WTC11 (cell line): Measurements from ENCODE around the gene TCERG1. TPM values are rescaled to one million over a fixed set of nuclear protein-coding genes. Genes with fewer than 3 reads are reported as not detected.

Source experiments
- ATAC-seq: fragments of 200-7000 bp; cut with Tn5 transposase; 2 replicates; pipeline ENCODE4 v1.10.0; 2021; ENCODE audit warnings: mild to moderate bottlenecking, moderate library complexity
- CTCF ChIA-PET: fragments of 300-600 bp; sonication (Branson Sonifier 250); formaldehyde crosslinking; loops from one replicate; lab custom pipeline; 2021; ENCODE audit warnings: antibody characterized with exemption; lab: Charles Lee
- POLR2A ChIA-PET: fragments of 350-600 bp; sonication (Branson Sonifier 250); formaldehyde crosslinking; loops from one replicate; lab custom pipeline; 2021; ENCODE audit warnings: antibody characterized with exemption; lab: Charles Lee
- DNase-seq: peaks from one replicate; pipeline ENCODE4 v3.0.0; 2021; ENCODE audit warnings: low spot score
- H3K27ac Mint-ChIP-seq: 2 replicates; pipeline ENCODE4 v1.8.0; 2021; ENCODE audit warnings: mixed read lengths
- H3K27me3 Mint-ChIP-seq: 2 replicates; pipeline ENCODE4 v1.8.0; 2021; ENCODE audit warnings: low read depth, mild to moderate bottlenecking, moderate library complexity, mixed read lengths
- H3K36me3 Mint-ChIP-seq: 2 replicates; pipeline ENCODE4 v1.8.0; 2021; ENCODE audit warnings: mixed read lengths
- H3K4me1 Mint-ChIP-seq: 2 replicates; pipeline ENCODE4 v1.8.0; 2022; ENCODE audit warnings: mixed read lengths
- H3K4me3 Mint-ChIP-seq: 2 replicates; pipeline ENCODE4 v1.8.0; 2021; ENCODE audit warnings: mild to moderate bottlenecking, moderate library complexity, mixed read lengths
- H3K9me3 Mint-ChIP-seq: 2 replicates; pipeline ENCODE4 v1.8.0; 2021; ENCODE audit warnings: mixed read lengths
- ATF1 ChIP-seq: sonication (generic); formaldehyde crosslinking; IDR thresholded peaks from 2 replicates; pipeline ENCODE4 v1.8.1; 2023; ENCODE audit warnings: mild to moderate bottlenecking, moderate library complexity, missing genetic modification reagents
- ELF4 ChIP-seq: sonication (generic); formaldehyde crosslinking; IDR thresholded peaks from 2 replicates; pipeline ENCODE4 v1.8.1; 2022; ENCODE audit warnings: low read depth, mild to moderate bottlenecking, moderate library complexity, missing genetic modification reagents
- ETV6 ChIP-seq: sonication (generic); formaldehyde crosslinking; IDR thresholded peaks from 2 replicates; pipeline ENCODE4 v1.8.1; 2022; ENCODE audit warnings: mild to moderate bottlenecking, missing genetic modification reagents
- GABPB1 ChIP-seq: sonication (generic); formaldehyde crosslinking; IDR thresholded peaks from 2 replicates; pipeline ENCODE4 v1.8.1; 2023; ENCODE audit warnings: mild to moderate bottlenecking, missing genetic modification reagents
- HMGA2 ChIP-seq: fragments of 250-450 bp; sonication (Bioruptor Pico); IDR thresholded peaks from 2 replicates; pipeline ENCODE4 v1.4.0; 2021; ENCODE audit warnings: mild to moderate bottlenecking, moderate library complexity
- MXD4 ChIP-seq: fragments of 250-450 bp; sonication (Bioruptor Pico); IDR thresholded peaks from 2 replicates; pipeline ENCODE4 v1.8.0; 2021; ENCODE audit warnings: mild to moderate bottlenecking, moderate library complexity, borderline replicate concordance
- OVOL2 ChIP-seq: fragments of 250-450 bp; sonication (Bioruptor Pico); IDR thresholded peaks from 2 replicates; pipeline ENCODE4 v1.9.0; 2021; ENCODE audit warnings: mild to moderate bottlenecking, borderline replicate concordance
- RORB ChIP-seq: fragments of 250-450 bp; sonication (Bioruptor Pico); IDR thresholded peaks from 2 replicates; pipeline ENCODE4 v1.9.0; 2021; ENCODE audit warnings: mild to moderate bottlenecking
- TEAD4 ChIP-seq: sonication (generic); formaldehyde crosslinking; IDR thresholded peaks from 2 replicates; pipeline ENCODE4 v1.8.0; 2022; ENCODE audit warnings: mild to moderate bottlenecking, missing genetic modification reagents
- USF2 ChIP-seq: sonication (generic); formaldehyde crosslinking; IDR thresholded peaks from 2 replicates; pipeline ENCODE4 v1.8.1; 2023; ENCODE audit warnings: mild to moderate bottlenecking, missing genetic modification reagents, moderate library complexity
- ZMAT4 ChIP-seq: fragments of 250-450 bp; sonication (Bioruptor Pico); IDR thresholded peaks from 2 replicates; pipeline ENCODE4 v1.9.0; 2021; ENCODE audit warnings: mild to moderate bottlenecking
- ZNF263 ChIP-seq: sonication (generic); formaldehyde crosslinking; IDR thresholded peaks from 2 replicates; pipeline ENCODE4 v1.8.1; 2022; ENCODE audit warnings: low read depth, mild to moderate bottlenecking, moderate library complexity, missing genetic modification reagents
- total RNA-seq: library from RNA; stranded (reverse); gene quantifications from 3 replicates; pipeline ENCODE4 v1.2.3, GENCODE V29; 2021
- TF ChIP-seq, protein P1 (sequence below): sonication (generic); formaldehyde crosslinking; IDR thresholded peaks from 2 replicates; pipeline ENCODE4 v1.8.0; 2023; ENCODE audit warnings: missing genetic modification reagents, mild to moderate bottlenecking, borderline replicate concordance
- TF ChIP-seq, protein P2 (sequence below): sonication (generic); formaldehyde crosslinking; IDR thresholded peaks from 2 replicates; pipeline ENCODE4 v1.8.1; 2023; ENCODE audit warnings: mild to moderate bottlenecking, missing genetic modification reagents
- TF ChIP-seq, protein P3 (sequence below): sonication (generic); formaldehyde crosslinking; IDR thresholded peaks from 2 replicates; pipeline ENCODE4 v1.8.0; 2023; ENCODE audit warnings: mild to moderate bottlenecking, missing genetic modification reagents
- TF ChIP-seq, protein P4 (sequence below): fragments of 250-450 bp; sonication (Bioruptor Pico); IDR thresholded peaks from 2 replicates; pipeline ENCODE4 v1.9.0; 2021; ENCODE audit warnings: mild to moderate bottlenecking
- TF ChIP-seq, protein P5 (sequence below): sonication (generic); formaldehyde crosslinking; IDR thresholded peaks from 2 replicates; pipeline ENCODE4 v1.8.0; 2022; ENCODE audit warnings: missing genetic modification reagents
- TF ChIP-seq, protein P6 (sequence below): sonication (generic); formaldehyde crosslinking; IDR thresholded peaks from 2 replicates; pipeline ENCODE4 v1.8.0; 2022; ENCODE audit warnings: mild to moderate bottlenecking, missing genetic modification reagents

TCERG1 gene
- total RNA-seq, 1 experiment from 2014 or later, result 117 TPM

- TF ChIP-seq, protein P1, sequence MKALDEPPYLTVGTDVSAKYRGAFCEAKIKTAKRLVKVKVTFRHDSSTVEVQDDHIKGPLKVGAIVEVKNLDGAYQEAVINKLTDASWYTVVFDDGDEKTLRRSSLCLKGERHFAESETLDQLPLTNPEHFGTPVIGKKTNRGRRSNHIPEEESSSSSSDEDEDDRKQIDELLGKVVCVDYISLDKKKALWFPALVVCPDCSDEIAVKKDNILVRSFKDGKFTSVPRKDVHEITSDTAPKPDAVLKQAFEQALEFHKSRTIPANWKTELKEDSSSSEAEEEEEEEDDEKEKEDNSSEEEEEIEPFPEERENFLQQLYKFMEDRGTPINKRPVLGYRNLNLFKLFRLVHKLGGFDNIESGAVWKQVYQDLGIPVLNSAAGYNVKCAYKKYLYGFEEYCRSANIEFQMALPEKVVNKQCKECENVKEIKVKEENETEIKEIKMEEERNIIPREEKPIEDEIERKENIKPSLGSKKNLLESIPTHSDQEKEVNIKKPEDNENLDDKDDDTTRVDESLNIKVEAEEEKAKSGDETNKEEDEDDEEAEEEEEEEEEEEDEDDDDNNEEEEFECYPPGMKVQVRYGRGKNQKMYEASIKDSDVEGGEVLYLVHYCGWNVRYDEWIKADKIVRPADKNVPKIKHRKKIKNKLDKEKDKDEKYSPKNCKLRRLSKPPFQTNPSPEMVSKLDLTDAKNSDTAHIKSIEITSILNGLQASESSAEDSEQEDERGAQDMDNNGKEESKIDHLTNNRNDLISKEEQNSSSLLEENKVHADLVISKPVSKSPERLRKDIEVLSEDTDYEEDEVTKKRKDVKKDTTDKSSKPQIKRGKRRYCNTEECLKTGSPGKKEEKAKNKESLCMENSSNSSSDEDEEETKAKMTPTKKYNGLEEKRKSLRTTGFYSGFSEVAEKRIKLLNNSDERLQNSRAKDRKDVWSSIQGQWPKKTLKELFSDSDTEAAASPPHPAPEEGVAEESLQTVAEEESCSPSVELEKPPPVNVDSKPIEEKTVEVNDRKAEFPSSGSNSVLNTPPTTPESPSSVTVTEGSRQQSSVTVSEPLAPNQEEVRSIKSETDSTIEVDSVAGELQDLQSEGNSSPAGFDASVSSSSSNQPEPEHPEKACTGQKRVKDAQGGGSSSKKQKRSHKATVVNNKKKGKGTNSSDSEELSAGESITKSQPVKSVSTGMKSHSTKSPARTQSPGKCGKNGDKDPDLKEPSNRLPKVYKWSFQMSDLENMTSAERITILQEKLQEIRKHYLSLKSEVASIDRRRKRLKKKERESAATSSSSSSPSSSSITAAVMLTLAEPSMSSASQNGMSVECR, result no peak
- TF ChIP-seq ZMAT4 (CRISPR knock-in tag), result no peak
- no peak for TF ChIP-seq TEAD4
- TF ChIP-seq, protein P2, sequence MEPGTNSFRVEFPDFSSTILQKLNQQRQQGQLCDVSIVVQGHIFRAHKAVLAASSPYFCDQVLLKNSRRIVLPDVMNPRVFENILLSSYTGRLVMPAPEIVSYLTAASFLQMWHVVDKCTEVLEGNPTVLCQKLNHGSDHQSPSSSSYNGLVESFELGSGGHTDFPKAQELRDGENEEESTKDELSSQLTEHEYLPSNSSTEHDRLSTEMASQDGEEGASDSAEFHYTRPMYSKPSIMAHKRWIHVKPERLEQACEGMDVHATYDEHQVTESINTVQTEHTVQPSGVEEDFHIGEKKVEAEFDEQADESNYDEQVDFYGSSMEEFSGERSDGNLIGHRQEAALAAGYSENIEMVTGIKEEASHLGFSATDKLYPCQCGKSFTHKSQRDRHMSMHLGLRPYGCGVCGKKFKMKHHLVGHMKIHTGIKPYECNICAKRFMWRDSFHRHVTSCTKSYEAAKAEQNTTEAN (CRISPR knock-in tag), result no peak
These were observed 5.2 kb upstream of the TCERG1 start (continued) for GRCh38 chr5:146441896-146442295.

- ATAC-seq (peak; percentile 4), DNase-seq (peak; percentile 38)
- Mint-ChIP-seq H3K9me3 (no peaks in the 10 kb centered on the region), H3K4me1 (peaks cover 33% of the 10 kb centered on the region), H3K27me3 (no peaks in the 10 kb centered on the region), H3K27ac (peak overlapping the region; percentile 96), H3K36me3 (peaks cover 6% of the 10 kb centered on the region), H3K4me3 (peak overlapping the region; percentile 98)
- ChIA-PET POLR2A (no interaction called here), CTCF (interaction anchor here (1.7 kb wide), 1 partner anchor 23 kb away, joined by 9 read pairs; no protein-coding TSS in a partner anchor)
- TF ChIP-seq ELF4 (CRISPR knock-in tag), result no peak
- no peak for TF ChIP-seq MXD4 (CRISPR knock-in tag)
- TF ChIP-seq HMGA2 (CRISPR knock-in tag), result no peak
- TF ChIP-seq, protein P3, sequence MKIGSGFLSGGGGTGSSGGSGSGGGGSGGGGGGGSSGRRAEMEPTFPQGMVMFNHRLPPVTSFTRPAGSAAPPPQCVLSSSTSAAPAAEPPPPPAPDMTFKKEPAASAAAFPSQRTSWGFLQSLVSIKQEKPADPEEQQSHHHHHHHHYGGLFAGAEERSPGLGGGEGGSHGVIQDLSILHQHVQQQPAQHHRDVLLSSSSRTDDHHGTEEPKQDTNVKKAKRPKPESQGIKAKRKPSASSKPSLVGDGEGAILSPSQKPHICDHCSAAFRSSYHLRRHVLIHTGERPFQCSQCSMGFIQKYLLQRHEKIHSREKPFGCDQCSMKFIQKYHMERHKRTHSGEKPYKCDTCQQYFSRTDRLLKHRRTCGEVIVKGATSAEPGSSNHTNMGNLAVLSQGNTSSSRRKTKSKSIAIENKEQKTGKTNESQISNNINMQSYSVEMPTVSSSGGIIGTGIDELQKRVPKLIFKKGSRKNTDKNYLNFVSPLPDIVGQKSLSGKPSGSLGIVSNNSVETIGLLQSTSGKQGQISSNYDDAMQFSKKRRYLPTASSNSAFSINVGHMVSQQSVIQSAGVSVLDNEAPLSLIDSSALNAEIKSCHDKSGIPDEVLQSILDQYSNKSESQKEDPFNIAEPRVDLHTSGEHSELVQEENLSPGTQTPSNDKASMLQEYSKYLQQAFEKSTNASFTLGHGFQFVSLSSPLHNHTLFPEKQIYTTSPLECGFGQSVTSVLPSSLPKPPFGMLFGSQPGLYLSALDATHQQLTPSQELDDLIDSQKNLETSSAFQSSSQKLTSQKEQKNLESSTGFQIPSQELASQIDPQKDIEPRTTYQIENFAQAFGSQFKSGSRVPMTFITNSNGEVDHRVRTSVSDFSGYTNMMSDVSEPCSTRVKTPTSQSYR (CRISPR knock-in tag), result no peak
- TF ChIP-seq GABPB1 (CRISPR knock-in tag), result no peak
- TF ChIP-seq ETV6 (CRISPR knock-in tag), result 0 out of 2 replicates have a peak, but pooled peaks have one; percentile 11
- TF ChIP-seq, protein P4, sequence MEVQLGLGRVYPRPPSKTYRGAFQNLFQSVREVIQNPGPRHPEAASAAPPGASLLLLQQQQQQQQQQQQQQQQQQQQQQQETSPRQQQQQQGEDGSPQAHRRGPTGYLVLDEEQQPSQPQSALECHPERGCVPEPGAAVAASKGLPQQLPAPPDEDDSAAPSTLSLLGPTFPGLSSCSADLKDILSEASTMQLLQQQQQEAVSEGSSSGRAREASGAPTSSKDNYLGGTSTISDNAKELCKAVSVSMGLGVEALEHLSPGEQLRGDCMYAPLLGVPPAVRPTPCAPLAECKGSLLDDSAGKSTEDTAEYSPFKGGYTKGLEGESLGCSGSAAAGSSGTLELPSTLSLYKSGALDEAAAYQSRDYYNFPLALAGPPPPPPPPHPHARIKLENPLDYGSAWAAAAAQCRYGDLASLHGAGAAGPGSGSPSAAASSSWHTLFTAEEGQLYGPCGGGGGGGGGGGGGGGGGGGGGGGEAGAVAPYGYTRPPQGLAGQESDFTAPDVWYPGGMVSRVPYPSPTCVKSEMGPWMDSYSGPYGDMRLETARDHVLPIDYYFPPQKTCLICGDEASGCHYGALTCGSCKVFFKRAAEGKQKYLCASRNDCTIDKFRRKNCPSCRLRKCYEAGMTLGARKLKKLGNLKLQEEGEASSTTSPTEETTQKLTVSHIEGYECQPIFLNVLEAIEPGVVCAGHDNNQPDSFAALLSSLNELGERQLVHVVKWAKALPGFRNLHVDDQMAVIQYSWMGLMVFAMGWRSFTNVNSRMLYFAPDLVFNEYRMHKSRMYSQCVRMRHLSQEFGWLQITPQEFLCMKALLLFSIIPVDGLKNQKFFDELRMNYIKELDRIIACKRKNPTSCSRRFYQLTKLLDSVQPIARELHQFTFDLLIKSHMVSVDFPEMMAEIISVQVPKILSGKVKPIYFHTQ (CRISPR knock-in tag), result no peak
- TF ChIP-seq, protein P5, sequence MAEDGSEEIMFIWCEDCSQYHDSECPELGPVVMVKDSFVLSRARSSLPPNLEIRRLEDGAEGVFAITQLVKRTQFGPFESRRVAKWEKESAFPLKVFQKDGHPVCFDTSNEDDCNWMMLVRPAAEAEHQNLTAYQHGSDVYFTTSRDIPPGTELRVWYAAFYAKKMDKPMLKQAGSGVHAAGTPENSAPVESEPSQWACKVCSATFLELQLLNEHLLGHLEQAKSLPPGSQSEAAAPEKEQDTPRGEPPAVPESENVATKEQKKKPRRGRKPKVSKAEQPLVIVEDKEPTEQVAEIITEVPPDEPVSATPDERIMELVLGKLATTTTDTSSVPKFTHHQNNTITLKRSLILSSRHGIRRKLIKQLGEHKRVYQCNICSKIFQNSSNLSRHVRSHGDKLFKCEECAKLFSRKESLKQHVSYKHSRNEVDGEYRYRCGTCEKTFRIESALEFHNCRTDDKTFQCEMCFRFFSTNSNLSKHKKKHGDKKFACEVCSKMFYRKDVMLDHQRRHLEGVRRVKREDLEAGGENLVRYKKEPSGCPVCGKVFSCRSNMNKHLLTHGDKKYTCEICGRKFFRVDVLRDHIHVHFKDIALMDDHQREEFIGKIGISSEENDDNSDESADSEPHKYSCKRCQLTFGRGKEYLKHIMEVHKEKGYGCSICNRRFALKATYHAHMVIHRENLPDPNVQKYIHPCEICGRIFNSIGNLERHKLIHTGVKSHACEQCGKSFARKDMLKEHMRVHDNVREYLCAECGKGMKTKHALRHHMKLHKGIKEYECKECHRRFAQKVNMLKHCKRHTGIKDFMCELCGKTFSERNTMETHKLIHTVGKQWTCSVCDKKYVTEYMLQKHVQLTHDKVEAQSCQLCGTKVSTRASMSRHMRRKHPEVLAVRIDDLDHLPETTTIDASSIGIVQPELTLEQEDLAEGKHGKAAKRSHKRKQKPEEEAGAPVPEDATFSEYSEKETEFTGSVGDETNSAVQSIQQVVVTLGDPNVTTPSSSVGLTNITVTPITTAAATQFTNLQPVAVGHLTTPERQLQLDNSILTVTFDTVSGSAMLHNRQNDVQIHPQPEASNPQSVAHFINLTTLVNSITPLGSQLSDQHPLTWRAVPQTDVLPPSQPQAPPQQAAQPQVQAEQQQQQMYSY (CRISPR knock-in tag), result no peak
- no peak for TF ChIP-seq RORB
- TF ChIP-seq, protein P6, sequence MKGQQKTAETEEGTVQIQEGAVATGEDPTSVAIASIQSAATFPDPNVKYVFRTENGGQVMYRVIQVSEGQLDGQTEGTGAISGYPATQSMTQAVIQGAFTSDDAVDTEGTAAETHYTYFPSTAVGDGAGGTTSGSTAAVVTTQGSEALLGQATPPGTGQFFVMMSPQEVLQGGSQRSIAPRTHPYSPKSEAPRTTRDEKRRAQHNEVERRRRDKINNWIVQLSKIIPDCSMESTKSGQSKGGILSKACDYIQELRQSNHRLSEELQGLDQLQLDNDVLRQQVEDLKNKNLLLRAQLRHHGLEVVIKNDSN, result 0 out of 2 replicates have a peak, but pooled peaks have one; percentile 3
- TF ChIP-seq USF2 (CRISPR knock-in tag), result no peak
- no peak for TF ChIP-seq ATF1 (CRISPR knock-in tag)
- TF ChIP-seq OVOL2 (CRISPR knock-in tag), result no peak
- TF ChIP-seq ZNF263 (CRISPR knock-in tag), result no peak
These were observed 724 bp downstream of the TCERG1 start for GRCh38 chr5:146447734-146448380.
